Sciatic nerve (tissue), 2 donors: ENCODE results near the gene FOXD4L3. TPM values are rescaled to one million over a fixed set of nuclear protein-coding genes. Genes with fewer than 3 reads are reported as not detected.
"Not testable (repeated sequence)": the region's sequence is repeated elsewhere in the genome, so short reads cannot be mapped to it uniquely, and the experiment has no call there.

Experiments used
- ATAC-seq: fragments of 200-7000 bp; cut with Tn5 transposase; one replicate; pipeline ENCODE4 v1.9.1; 2020; ENCODE audit warnings: mild to moderate bottlenecking, moderate library complexity
- DNase-seq: peaks from one replicate; pipeline ENCODE4 v3.0.0-alpha.2; 2020; ENCODE audit warnings: low spot score
- intact Hi-C: fragments of 100-400 bp; cut with DNase I; formaldehyde crosslinking; loops from one replicate; pipeline ENCODE4 v1.14.2; 2022
- total RNA-seq: library from RNA; stranded (reverse); fragmentation: NEBNext Ultra II Directional; extraction: Animal tissue kit (Norgen Biotek cat#: 25700); gene quantifications from one replicate; pipeline ENCODE4 v1.2.1, GENCODE V29; 2021
- donor health status: DM: no; HTN: no; CAD: no.
- donor health status: DM: no; HTN: no; CAD: no.

The FOXD4L3 gene
- total RNA-seq, 1 donor from 2014 or later = not detected

- intact Hi-C loops, DNase-seq: not testable (repeated sequence)
- peak; percentile 81 for ATAC-seq
Measured at GRCh38 chr9:68342265-68343025, 39.8 kb downstream of the FOXD4L3 start.

DNA sequence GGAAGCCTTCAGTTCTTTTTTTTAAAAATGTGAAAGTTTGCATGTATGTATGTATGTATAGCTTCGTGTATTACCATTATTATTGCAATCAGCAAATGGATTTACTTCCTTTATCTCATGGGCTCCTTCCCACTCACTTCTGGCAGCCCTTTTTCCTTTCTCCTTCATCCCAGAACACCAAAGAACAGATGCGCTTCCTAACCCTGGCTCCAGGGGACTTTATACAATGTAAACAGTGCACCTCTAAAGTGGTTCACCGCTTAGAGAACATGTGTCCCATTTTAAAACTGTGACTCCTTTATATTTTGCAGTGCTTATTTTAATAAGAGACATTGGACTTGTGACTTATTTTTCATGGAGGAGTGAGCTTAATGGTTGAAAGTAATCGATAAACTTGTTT, 40.6 kb downstream of the FOXD4L3 start:
- intact Hi-C loops, ATAC-seq: not testable (repeated sequence)

GRCh38 chr9:68343992-68344391, 41.3 kb downstream of the FOXD4L3 start:
- DNase-seq, intact Hi-C loops: not testable (repeated sequence)
- ATAC-seq = peak; percentile 92

More for the DNA sequence above, 40.6 kb downstream of the FOXD4L3 start:
- DNase-seq = not testable (repeated sequence)

DNA sequence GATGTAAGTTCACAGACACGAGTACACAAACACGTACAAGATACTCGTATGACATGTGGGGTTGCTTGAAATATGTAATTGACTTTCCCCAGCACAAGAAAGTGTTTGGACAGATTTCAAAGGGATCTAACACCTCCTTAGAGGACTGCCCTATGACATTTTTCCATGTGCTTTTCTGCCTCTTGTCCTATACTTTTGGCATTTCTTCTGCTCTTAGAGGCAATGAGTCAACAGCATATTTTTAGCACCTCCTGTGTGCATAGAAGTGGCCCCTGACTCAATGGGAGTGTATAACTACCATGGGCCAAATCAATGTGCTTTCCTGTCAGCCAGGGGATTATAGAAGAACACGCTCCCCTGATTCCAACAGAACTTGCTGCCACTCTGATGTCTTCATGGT, 49.0 kb downstream of the FOXD4L3 start:
- ATAC-seq, intact Hi-C loops, DNase-seq: not testable (repeated sequence)

Other genes starting within 250 kb of the FOXD4L3 start
- gene ZNG1C, start 60.9 kb upstream of the FOXD4L3 start, total RNA-seq = 28.1 TPM
- 28.4 TPM for gene PGM5, start 53.7 kb downstream of the FOXD4L3 start, total RNA-seq
- gene TMEM252, start 238.0 kb downstream of the FOXD4L3 start, total RNA-seq = not detected